Left ventricle myocardium inferior (tissue), 1 donor: Measurements from ENCODE around the gene CASP6. TPM values are rescaled to one million over a fixed set of nuclear protein-coding genes. Genes with fewer than 3 reads are reported as not detected.

ENCODE experiments used
- DNase-seq: peaks from one replicate; pipeline ENCODE4 v3.0.0-alpha.2; 2020
- H3K27ac ChIP-seq: fragments of 200-600 bp; replicated peaks from 2 replicates; pipeline ENCODE4 v1.8.0; 2021
- H3K27me3 ChIP-seq: fragments of 200-600 bp; 2 replicates; pipeline ENCODE4 v1.8.0; 2021; ENCODE audit warnings: low read depth
- H3K36me3 ChIP-seq: fragments of 200-600 bp; 2 replicates; pipeline ENCODE4 v1.8.0; 2021
- H3K4me1 ChIP-seq: fragments of 200-600 bp; 2 replicates; pipeline ENCODE4 v1.8.0; 2021
- H3K4me3 ChIP-seq: fragments of 200-600 bp; 2 replicates; pipeline ENCODE4 v1.8.0; 2021; ENCODE audit warnings: mild to moderate bottlenecking, moderate library complexity
- H3K9me3 ChIP-seq: fragments of 200-600 bp; replicated peaks from 2 replicates; pipeline ENCODE4 v1.8.0; 2021
- CTCF ChIP-seq: fragments of 200-600 bp; IDR thresholded peaks from 2 replicates; pipeline ENCODE4 v1.8.0; 2021; ENCODE audit warnings: antibody characterized with exemption, mild to moderate bottlenecking, borderline replicate concordance
- intact Hi-C: fragments of 100-400 bp; cut with micrococcal nuclease; formaldehyde crosslinking; loops from one replicate; pipeline ENCODE4 v1.11.0; 2022
- total RNA-seq: library from RNA; stranded (reverse); fragmentation: NEBNext Ultra II Directional; extraction: Animal tissue kit (Norgen Biotek cat#: 25700); gene quantifications from one replicate; pipeline ENCODE4 v1.2.1, GENCODE V29; 2021
- donor health status: DM: no; HTN: yes; CAD: no; lungs with severe emphysema.

CASP6 gene
- total RNA-seq, 1 donor from 2014 or later, result 6.0 TPM

- no peaks in the 10 kb centered on the region for H3K27me3 ChIP-seq
- H3K27ac ChIP-seq, result no peak overlapping the region
- H3K4me3 ChIP-seq, result no peak overlapping the region
- no peaks in the 10 kb centered on the region for H3K9me3 ChIP-seq
- no peak for TF ChIP-seq CTCF
- no peaks in the 10 kb centered on the region for H3K4me1 ChIP-seq
- no peak for DNase-seq
- no peaks in the 10 kb centered on the region for H3K36me3 ChIP-seq
- intact Hi-C loops, result no loop called here
Measured at GRCh38 chr4:109748114-109748513, 44.9 kb upstream of the CASP6 start.

GRCh38 chr4:109746728-109747127, 43.5 kb upstream of the CASP6 start:
- intact Hi-C loops, result no loop called here
- Histone ChIP-seq H3K4me3 (no peak overlapping the region), H3K36me3 (peaks cover 5% of the 10 kb centered on the region), H3K9me3 (no peaks in the 10 kb centered on the region), H3K4me1 (no peaks in the 10 kb centered on the region), H3K27me3 (no peaks in the 10 kb centered on the region), H3K27ac (no peak overlapping the region)
- DNase-seq, result no peak
- TF ChIP-seq CTCF, result no peak

- TF ChIP-seq CTCF, result no peak
- Histone ChIP-seq H3K27ac (no peak overlapping the region), H3K9me3 (no peaks in the 10 kb centered on the region), H3K27me3 (no peaks in the 10 kb centered on the region), H3K4me3 (no peak overlapping the region), H3K36me3 (peaks cover 6% of the 10 kb centered on the region), H3K4me1 (no peaks in the 10 kb centered on the region)
- no peak for DNase-seq
- intact Hi-C loops, result no loop called here
Measured at GRCh38 chr4:109745830-109746229, 42.6 kb upstream of the CASP6 start.

GRCh38 chr4:109739547-109739946, 36.3 kb upstream of the CASP6 start:
- intact Hi-C loops, result no loop called here

GRCh38 chr4:109738104-109738872, 35.0 kb upstream of the CASP6 start:
- intact Hi-C loops, result no loop called here
- TF ChIP-seq CTCF, result no peak
- H3K9me3 ChIP-seq, result no peaks in the 10 kb centered on the region
- no peak for DNase-seq
- no peaks in the 10 kb centered on the region for H3K27me3 ChIP-seq
- no peaks in the 10 kb centered on the region for H3K4me1 ChIP-seq
- H3K4me3 ChIP-seq, result no peak overlapping the region
- no peak overlapping the region for H3K27ac ChIP-seq
- H3K36me3 ChIP-seq, result peaks cover 6% of the 10 kb centered on the region

More at GRCh38 chr4:109739547-109739946, 36.3 kb upstream of the CASP6 start:
- Histone ChIP-seq H3K9me3 (no peaks in the 10 kb centered on the region), H3K36me3 (peaks cover 6% of the 10 kb centered on the region), H3K27me3 (no peaks in the 10 kb centered on the region), H3K27ac (no peak overlapping the region), H3K4me3 (no peak overlapping the region), H3K4me1 (no peaks in the 10 kb centered on the region)
- no peak for DNase-seq
- no peak for TF ChIP-seq CTCF
